WTC11 (cell line): ENCODE results near the gene TRIM7.

Experiments used
- CBFB ChIP-seq: sonication (generic); formaldehyde crosslinking; IDR thresholded peaks from 2 replicates; pipeline ENCODE4 v1.8.1; 2022; ENCODE audit warnings: mild to moderate bottlenecking, low read depth, missing genetic modification reagents
- CTCF ChIP-seq: fragments of 200-600 bp; IDR thresholded peaks from 2 replicates; pipeline ENCODE4 v1.8.0; 2022; ENCODE audit warnings: antibody characterized with exemption
- IRF1 ChIP-seq: sonication (generic); formaldehyde crosslinking; IDR thresholded peaks from 2 replicates; pipeline ENCODE4 v1.8.0; 2023; ENCODE audit warnings: missing genetic modification reagents
- MXD4 ChIP-seq: fragments of 250-450 bp; sonication (Bioruptor Pico); IDR thresholded peaks from 2 replicates; pipeline ENCODE4 v1.8.0; 2021; ENCODE audit warnings: mild to moderate bottlenecking, moderate library complexity, borderline replicate concordance
- SMAD4 ChIP-seq: sonication (generic); formaldehyde crosslinking; IDR thresholded peaks from 2 replicates; pipeline ENCODE4 v1.8.0; 2022; ENCODE audit warnings: mild to moderate bottlenecking, missing genetic modification reagents
- TEAD4 ChIP-seq: sonication (generic); formaldehyde crosslinking; IDR thresholded peaks from 2 replicates; pipeline ENCODE4 v1.8.0; 2022; ENCODE audit warnings: mild to moderate bottlenecking, missing genetic modification reagents
- USF1 ChIP-seq: sonication (generic); formaldehyde crosslinking; IDR thresholded peaks from 2 replicates; pipeline ENCODE4 v1.8.0; 2022; ENCODE audit warnings: mild to moderate bottlenecking, missing genetic modification reagents
- ZNF232 ChIP-seq: sonication (generic); formaldehyde crosslinking; IDR thresholded peaks from 2 replicates; pipeline ENCODE4 v1.8.0; 2022; ENCODE audit warnings: mild to moderate bottlenecking, missing genetic modification reagents
- ZNF263 ChIP-seq: sonication (generic); formaldehyde crosslinking; IDR thresholded peaks from 2 replicates; pipeline ENCODE4 v1.8.1; 2022; ENCODE audit warnings: low read depth, mild to moderate bottlenecking, moderate library complexity, missing genetic modification reagents

- no peak for TF ChIP-seq CTCF
- no peak for TF ChIP-seq MXD4 (CRISPR knock-in tag)
- no peak for TF ChIP-seq IRF1 (CRISPR knock-in tag)
- TF ChIP-seq TEAD4 (CRISPR knock-in tag), result no peak
- TF ChIP-seq ZNF263, result no peak
- no peak for TF ChIP-seq ZNF232 (CRISPR knock-in tag)
- no peak for TF ChIP-seq USF1 (CRISPR knock-in tag)
- no peak for TF ChIP-seq SMAD4
- no peak for TF ChIP-seq CBFB (CRISPR knock-in tag)
Measured at GRCh38 chr5:181204113-181204825, 727 bp downstream of the TRIM7 start.
